ENCODE measurements around the gene CPEB4. TPM values are rescaled to one million over a fixed set of nuclear protein-coding genes. Genes with fewer than 3 reads are reported as not detected.

The CPEB4 gene
- total RNA-seq, 5 donors from 2014 or later (not counting 1 experiment from before 2014, with no cell fraction given), result 13.8 to 25.9 (median 14.9) TPM

- POLR2A ChIA-PET, result no interaction called here
- Mint-ChIP-seq H3K36me3 (peaks cover 24% of the 10 kb centered on the region), H3K4me3 (no peak overlapping the region), H3K27me3 (no peaks in the 10 kb centered on the region), H3K4me1 (peaks cover 0 to 3% (median 3%) of the 10 kb centered on the region in 3 donors), H3K27ac (no peak overlapping the region), H3K9me3 (no peaks in the 10 kb centered on the region)
- WGBS (ENCODE audit: insufficient coverage), result no CpG with 5 or more reads among the region's 2 CpGs
- Histone ChIP-seq H3K9me3 (no peaks in the 10 kb centered on the region), H3K36me3 (ENCODE audit: control insufficient read depth in 2 of 2, extremely low read depth in 1 of 2, insufficient read depth in 1 of 2, low read length in 1 of 2) (peaks cover 0 to 14% of the 10 kb centered on the region in 2 donors), H3K27me3 (replicated peaks in 1 of 2; ENCODE audit: control insufficient read depth in 2 of 2, extremely low read depth in 1 of 2, insufficient read depth in 2 of 2, low read length in 1 of 2) (no peaks in the 10 kb centered on the region), H3K4me1 (ENCODE audit: control insufficient read depth in 1 of 2, extremely low read depth in 1 of 2, insufficient read depth in 2 of 2, low read length in 2 of 2) (no peaks in the 10 kb centered on the region), H3K4me3 (ENCODE audit: control insufficient read depth in 1 of 2, extremely low read depth in 1 of 2, low read length in 1 of 2) (no peak overlapping the region), H3K27ac (ENCODE audit: low read length) (no peak overlapping the region)
- CTCF ChIA-PET, result no interaction called here
- no peak for DNase-seq
- ATAC-seq (replicated peaks in 1 of 4), result no peak
These were observed 53.0 kb downstream of the CPEB4 start for GRCh38 chr5:173941102-173941501.

DNA sequence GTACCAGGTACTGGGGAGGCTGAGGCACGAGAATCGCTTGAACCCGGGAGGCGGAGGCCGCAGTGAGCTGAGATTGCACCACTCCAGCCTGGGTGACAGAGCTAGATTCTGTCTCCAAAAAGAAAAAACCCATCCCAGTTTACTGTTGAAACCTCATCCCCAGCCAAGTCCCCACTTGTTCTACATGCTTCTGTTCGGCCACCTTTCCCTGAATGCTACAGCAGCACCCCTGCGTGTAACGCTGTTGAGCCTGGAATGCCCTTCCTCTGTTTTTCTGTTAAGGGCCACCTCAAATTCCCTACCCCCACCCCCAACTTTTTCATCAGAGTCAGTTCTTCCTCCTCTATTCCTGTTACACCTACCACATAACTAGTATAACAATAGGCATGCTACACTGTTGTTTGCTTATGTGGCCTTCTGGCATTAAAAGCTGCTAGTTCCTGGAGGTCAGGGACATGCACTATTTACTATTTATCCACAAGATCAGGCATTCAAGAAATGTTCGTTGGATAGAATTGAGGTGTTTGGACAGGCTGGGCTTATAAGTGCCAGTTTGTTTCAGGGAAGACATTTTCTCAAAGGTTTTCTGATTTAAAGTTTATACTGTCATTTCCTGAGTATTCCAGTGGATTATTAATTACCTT, 53.7 kb downstream of the CPEB4 start:
- POLR2A ChIA-PET, result no interaction called here
- no peaks in the 10 kb centered on the region for H3K9me3 Mint-ChIP-seq

DNA sequence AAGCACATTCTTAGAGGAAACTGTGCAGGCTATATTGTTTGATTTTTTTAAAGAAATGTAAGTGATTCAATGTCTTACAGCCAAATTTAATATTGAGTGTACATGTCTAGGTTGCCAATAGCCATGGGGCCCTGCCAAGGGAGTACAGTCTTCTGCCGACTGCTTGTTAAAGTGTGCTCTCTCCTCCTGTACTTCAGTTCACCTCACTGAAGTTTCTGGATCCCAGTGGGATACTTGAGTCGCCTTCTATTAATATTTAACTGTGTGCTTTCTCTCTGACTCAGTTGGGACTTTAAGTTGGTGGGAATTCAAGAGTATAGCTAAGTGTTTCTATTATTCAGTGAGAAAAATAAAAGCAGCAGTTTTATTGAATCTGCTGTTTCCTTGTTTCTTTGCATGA, 56.4 kb downstream of the CPEB4 start:
- H3K4me1 Mint-ChIP-seq, result peaks cover 0 to 3% (median 2%) of the 10 kb centered on the region in 3 donors

More for the DNA sequence above, 53.7 kb downstream of the CPEB4 start:
- Histone ChIP-seq H3K27ac (ENCODE audit: low read length) (no peak overlapping the region), H3K36me3 (ENCODE audit: control insufficient read depth in 2 of 2, extremely low read depth in 1 of 2, insufficient read depth in 1 of 2, low read length in 1 of 2) (peaks cover 0 to 21% of the 10 kb centered on the region in 2 donors), H3K4me1 (ENCODE audit: control insufficient read depth in 1 of 2, extremely low read depth in 1 of 2, insufficient read depth in 2 of 2, low read length in 2 of 2) (no peaks in the 10 kb centered on the region), H3K27me3 (replicated peaks in 1 of 2; ENCODE audit: control insufficient read depth in 2 of 2, extremely low read depth in 1 of 2, insufficient read depth in 2 of 2, low read length in 1 of 2) (no peaks in the 10 kb centered on the region), H3K4me3 (ENCODE audit: control insufficient read depth in 1 of 2, extremely low read depth in 1 of 2, low read length in 1 of 2) (no peak overlapping the region), H3K9me3 (no peaks in the 10 kb centered on the region)
- H3K4me1 Mint-ChIP-seq, result peaks cover 0 to 3% (median 2%) of the 10 kb centered on the region in 3 donors
- peaks cover 31% of the 10 kb centered on the region for H3K36me3 Mint-ChIP-seq
- CTCF ChIA-PET, result no interaction called here
- DNase-seq, result no peak
- no peak for ATAC-seq (replicated peaks in 1 of 4)
- H3K4me3 Mint-ChIP-seq, result no peak overlapping the region
- H3K27ac Mint-ChIP-seq, result no peak overlapping the region
- no peaks in the 10 kb centered on the region for H3K27me3 Mint-ChIP-seq
- WGBS (ENCODE audit: insufficient coverage), result 98% methylated on average over 8 of the region's 9 CpGs

GRCh38 chr5:173945160-173945559, 57.0 kb downstream of the CPEB4 start:
- Mint-ChIP-seq H3K4me1 (peaks cover 0 to 3% (median 2%) of the 10 kb centered on the region in 3 donors), H3K4me3 (no peak overlapping the region), H3K36me3 (peaks cover 47% of the 10 kb centered on the region), H3K27ac (no peak overlapping the region), H3K9me3 (no peaks in the 10 kb centered on the region), H3K27me3 (no peaks in the 10 kb centered on the region)
- 100% methylated on average over 1 of the region's 2 CpGs for WGBS (ENCODE audit: insufficient coverage)
- no peak for DNase-seq
- Histone ChIP-seq H3K27me3 (replicated peaks in 1 of 2; ENCODE audit: control insufficient read depth in 2 of 2, extremely low read depth in 1 of 2, insufficient read depth in 2 of 2, low read length in 1 of 2) (no peaks in the 10 kb centered on the region), H3K36me3 (ENCODE audit: control insufficient read depth in 2 of 2, extremely low read depth in 1 of 2, insufficient read depth in 1 of 2, low read length in 1 of 2) (peaks cover 3 to 35% of the 10 kb centered on the region in 2 donors), H3K9me3 (no peaks in the 10 kb centered on the region), H3K4me3 (ENCODE audit: control insufficient read depth in 1 of 2, extremely low read depth in 1 of 2, low read length in 1 of 2) (no peak overlapping the region), H3K27ac (ENCODE audit: low read length) (no peak overlapping the region), H3K4me1 (ENCODE audit: control insufficient read depth in 1 of 2, extremely low read depth in 1 of 2, insufficient read depth in 2 of 2, low read length in 2 of 2) (no peaks in the 10 kb centered on the region)
- CTCF ChIA-PET, result no interaction called here
- POLR2A ChIA-PET, result no interaction called here
- no peak for ATAC-seq (replicated peaks in 1 of 4)

More for the DNA sequence above, 56.4 kb downstream of the CPEB4 start:
- ChIA-PET CTCF (interaction anchor here in 1 of 2 donors (0.7 kb wide), 2 partner anchors 1631 to 1878 kb away, joined by 6 to 7 read pairs; no protein-coding TSS in a partner anchor), POLR2A (no interaction called here)
- no CpG with 5 or more reads among the region's 2 CpGs for WGBS (ENCODE audit: insufficient coverage)
- no peaks in the 10 kb centered on the region for H3K27me3 Mint-ChIP-seq
- Histone ChIP-seq H3K36me3 (ENCODE audit: control insufficient read depth in 2 of 2, extremely low read depth in 1 of 2, insufficient read depth in 1 of 2, low read length in 1 of 2) (peaks cover 3 to 35% of the 10 kb centered on the region in 2 donors), H3K9me3 (no peaks in the 10 kb centered on the region), H3K4me3 (ENCODE audit: control insufficient read depth in 1 of 2, extremely low read depth in 1 of 2, low read length in 1 of 2) (no peak overlapping the region), H3K27me3 (replicated peaks in 1 of 2; ENCODE audit: control insufficient read depth in 2 of 2, extremely low read depth in 1 of 2, insufficient read depth in 2 of 2, low read length in 1 of 2) (no peaks in the 10 kb centered on the region), H3K27ac (ENCODE audit: low read length) (no peak overlapping the region), H3K4me1 (ENCODE audit: control insufficient read depth in 1 of 2, extremely low read depth in 1 of 2, insufficient read depth in 2 of 2, low read length in 2 of 2) (no peaks in the 10 kb centered on the region)
- DNase-seq (no peak), ATAC-seq (replicated peaks in 1 of 4) (no peak)
- peaks cover 42% of the 10 kb centered on the region for H3K36me3 Mint-ChIP-seq
- no peak overlapping the region for H3K27ac Mint-ChIP-seq
- no peak overlapping the region for H3K4me3 Mint-ChIP-seq
- no peaks in the 10 kb centered on the region for H3K9me3 Mint-ChIP-seq

GRCh38 chr5:173946323-173946722, 58.2 kb downstream of the CPEB4 start:
- no peaks in the 10 kb centered on the region for H3K9me3 Mint-ChIP-seq
- no peaks in the 10 kb centered on the region for H3K27me3 ChIP-seq (replicated peaks in 1 of 2; ENCODE audit: control insufficient read depth in 2 of 2, extremely low read depth in 1 of 2, insufficient read depth in 2 of 2, low read length in 1 of 2)
- POLR2A ChIA-PET, result no interaction called here
- H3K27ac ChIP-seq (ENCODE audit: low read length), result no peak overlapping the region
- DNase-seq (no peak), ATAC-seq (replicated peaks in 1 of 4) (no peak)
- no peak overlapping the region for H3K4me3 ChIP-seq (ENCODE audit: control insufficient read depth in 1 of 2, extremely low read depth in 1 of 2, low read length in 1 of 2)
- CTCF ChIA-PET, result no interaction called here
- WGBS (ENCODE audit: insufficient coverage), result 100% methylated on average over 1 of the region's 2 CpGs
- H3K4me1 Mint-ChIP-seq, result peaks cover 0 to 3% (median 0%) of the 10 kb centered on the region in 3 donors
- no peaks in the 10 kb centered on the region for H3K4me1 ChIP-seq (ENCODE audit: control insufficient read depth in 1 of 2, extremely low read depth in 1 of 2, insufficient read depth in 2 of 2, low read length in 2 of 2)
- H3K9me3 ChIP-seq, result no peaks in the 10 kb centered on the region
- peaks cover 3 to 45% of the 10 kb centered on the region in 2 donors for H3K36me3 ChIP-seq (ENCODE audit: control insufficient read depth in 2 of 2, extremely low read depth in 1 of 2, insufficient read depth in 1 of 2, low read length in 1 of 2)
- H3K4me3 Mint-ChIP-seq, result no peak overlapping the region
- no peaks in the 10 kb centered on the region for H3K27me3 Mint-ChIP-seq
- H3K27ac Mint-ChIP-seq, result no peak overlapping the region
- H3K36me3 Mint-ChIP-seq, result peaks cover 54% of the 10 kb centered on the region

- POLR2A ChIA-PET, result no interaction called here
- H3K4me1 Mint-ChIP-seq, result no peaks in the 10 kb centered on the region
- no peaks in the 10 kb centered on the region for H3K27me3 Mint-ChIP-seq
- H3K36me3 Mint-ChIP-seq, result peaks cover 78% of the 10 kb centered on the region
- H3K27ac Mint-ChIP-seq, result no peak overlapping the region
- 100% methylated on average over 2 of the region's 2 CpGs for WGBS (ENCODE audit: insufficient coverage)
- no peaks in the 10 kb centered on the region for H3K9me3 Mint-ChIP-seq
- ATAC-seq (replicated peaks in 1 of 4), result no peak
- Histone ChIP-seq H3K9me3 (no peaks in the 10 kb centered on the region), H3K4me3 (ENCODE audit: control insufficient read depth in 1 of 2, extremely low read depth in 1 of 2, low read length in 1 of 2) (no peak overlapping the region), H3K36me3 (ENCODE audit: control insufficient read depth in 2 of 2, extremely low read depth in 1 of 2, insufficient read depth in 1 of 2, low read length in 1 of 2) (peaks cover 4 to 76% of the 10 kb centered on the region in 2 donors), H3K4me1 (ENCODE audit: control insufficient read depth in 1 of 2, extremely low read depth in 1 of 2, insufficient read depth in 2 of 2, low read length in 2 of 2) (no peaks in the 10 kb centered on the region), H3K27ac (ENCODE audit: low read length) (no peak overlapping the region), H3K27me3 (replicated peaks in 1 of 2; ENCODE audit: control insufficient read depth in 2 of 2, extremely low read depth in 1 of 2, insufficient read depth in 2 of 2, low read length in 1 of 2) (no peaks in the 10 kb centered on the region)
- no peak overlapping the region for H3K4me3 Mint-ChIP-seq
- CTCF ChIA-PET, result interaction anchor here in 1 of 2 donors (0.5 to 1.5 kb wide), 2 partner anchors 26 to 35 kb away, joined by 4 to 6 read pairs; no protein-coding TSS in a partner anchor
- no peak for DNase-seq
These were observed 62.7 kb downstream of the CPEB4 start for GRCh38 chr5:173950829-173951228.
